ENCODE results near the gene GPR37.

The GPR37 gene

GRCh38 chr7:124779620-124780019 is 14.0 kb upstream of the GPR37 start:
- no peak for DNase-seq

DNA sequence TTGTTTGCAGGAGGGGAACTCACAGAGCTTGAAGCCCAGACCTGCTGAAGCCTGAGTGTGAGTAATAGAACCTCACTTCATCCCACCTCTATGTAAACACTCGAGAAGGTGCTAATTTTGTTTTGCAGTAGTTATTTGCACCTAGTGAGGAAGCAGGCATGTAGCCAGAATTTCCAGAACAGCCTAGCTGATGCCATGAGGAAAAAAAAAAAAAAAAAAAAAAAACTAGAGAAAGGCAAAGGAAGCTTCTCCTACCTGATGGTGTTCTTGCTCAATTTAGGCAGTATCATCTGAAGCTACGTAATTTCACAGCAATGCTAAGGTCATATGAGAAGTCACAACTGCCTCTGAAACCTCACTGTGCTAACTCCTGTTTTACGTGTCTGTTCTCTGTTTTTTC is 13.6 kb upstream of the GPR37 start:
- no peak for DNase-seq

- no peak for DNase-seq
These were observed 11.7 kb upstream of the GPR37 start for GRCh38 chr7:124777268-124777667.

DNA sequence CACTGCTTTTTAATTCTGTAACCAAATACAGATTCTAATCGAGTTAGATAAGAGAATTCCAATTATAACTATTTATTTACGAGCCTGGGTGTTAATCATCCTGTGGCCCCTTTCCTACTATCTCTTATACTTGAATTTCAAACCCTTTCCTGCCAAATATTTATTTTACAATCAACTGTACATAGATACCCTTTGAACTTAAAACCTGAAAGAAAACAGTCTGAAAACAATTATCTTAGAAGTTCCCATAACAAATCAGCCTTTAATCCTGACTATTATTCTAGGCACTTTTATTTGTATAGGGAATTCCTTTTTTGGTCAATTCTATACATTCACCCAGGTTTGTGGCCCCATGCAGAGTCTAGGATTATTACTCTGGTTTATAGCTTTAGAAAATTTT is 10.6 kb upstream of the GPR37 start:
- no peak for DNase-seq

DNA sequence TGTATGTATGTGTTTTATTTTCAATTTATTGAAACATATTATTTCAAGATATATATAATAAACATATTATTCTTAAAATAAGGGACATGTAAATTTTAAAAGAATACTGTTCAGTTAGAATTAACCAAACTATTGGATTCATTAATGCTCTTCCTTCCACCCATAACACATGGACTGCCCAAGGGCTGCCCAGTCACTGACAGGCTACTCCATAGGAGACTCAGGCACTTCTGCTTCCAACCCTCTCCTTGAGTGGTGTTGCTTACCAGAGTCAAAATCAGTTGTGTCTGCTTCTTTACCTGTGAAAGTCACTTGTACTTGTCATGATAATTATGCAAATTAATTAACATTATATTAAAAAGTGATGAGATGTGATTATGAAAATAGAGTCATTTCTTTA is 9.8 kb upstream of the GPR37 start:
- DNase-seq: no peak

DNA sequence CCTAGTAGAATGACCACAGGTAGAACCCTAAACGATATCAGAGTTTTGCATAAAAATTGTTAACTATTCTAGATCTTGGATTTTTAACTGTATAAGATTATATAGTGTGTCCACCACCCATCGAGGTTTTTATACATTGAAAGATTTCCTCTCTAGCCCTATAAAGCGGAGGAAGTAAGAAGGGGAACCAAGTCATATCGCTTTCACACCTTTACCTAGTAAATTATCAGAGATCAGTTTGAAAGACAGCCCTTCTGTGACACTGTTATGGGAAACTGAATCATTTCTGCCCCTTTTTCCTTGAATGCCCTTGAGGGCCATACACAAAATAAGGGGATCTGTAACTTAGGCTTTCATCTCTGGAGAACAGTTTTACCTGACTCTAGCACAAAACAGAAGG is 8.3 kb upstream of the GPR37 start:
- no peak for DNase-seq

GRCh38 chr7:124773339-124773738 is 7.7 kb upstream of the GPR37 start:
- no peak for DNase-seq

DNA sequence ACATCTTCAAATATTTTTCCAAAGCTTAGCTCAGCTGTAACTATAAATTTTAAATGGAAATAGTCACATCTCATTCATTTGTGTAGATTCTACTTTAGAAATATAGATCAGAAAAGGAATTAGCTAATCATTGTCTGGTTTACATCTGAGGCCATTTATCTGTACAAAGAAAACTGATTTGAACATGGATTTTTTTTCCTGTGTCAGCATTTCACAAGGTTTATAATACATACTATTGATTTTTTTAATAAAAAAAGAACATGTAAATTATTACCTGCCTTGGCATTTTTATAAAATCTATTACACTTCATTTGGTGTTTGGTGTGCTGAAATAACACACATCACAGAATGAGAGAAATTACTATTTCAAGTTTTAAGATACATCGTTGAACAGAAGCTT is 3.5 kb upstream of the GPR37 start:
- no peak for DNase-seq

DNA sequence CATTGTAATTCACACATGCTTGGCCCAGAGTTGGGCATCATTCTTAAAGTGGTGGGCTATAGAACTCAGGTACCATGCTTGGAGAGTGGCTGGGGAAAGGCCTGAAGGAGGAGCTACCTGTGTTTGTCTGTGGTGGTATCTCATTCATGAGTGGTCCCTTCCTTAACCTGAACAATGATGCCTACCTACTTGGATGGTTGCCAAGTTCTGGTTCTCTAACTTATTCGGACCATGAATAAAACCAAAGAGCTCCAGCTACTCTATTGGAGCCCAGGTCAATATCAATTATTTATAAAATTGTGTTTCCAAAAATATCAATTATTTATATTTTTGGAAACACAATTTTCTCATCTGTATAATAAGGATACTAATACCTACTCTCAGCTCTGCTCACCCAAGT is 2.9 kb upstream of the GPR37 start:
- DNase-seq: no peak

DNA sequence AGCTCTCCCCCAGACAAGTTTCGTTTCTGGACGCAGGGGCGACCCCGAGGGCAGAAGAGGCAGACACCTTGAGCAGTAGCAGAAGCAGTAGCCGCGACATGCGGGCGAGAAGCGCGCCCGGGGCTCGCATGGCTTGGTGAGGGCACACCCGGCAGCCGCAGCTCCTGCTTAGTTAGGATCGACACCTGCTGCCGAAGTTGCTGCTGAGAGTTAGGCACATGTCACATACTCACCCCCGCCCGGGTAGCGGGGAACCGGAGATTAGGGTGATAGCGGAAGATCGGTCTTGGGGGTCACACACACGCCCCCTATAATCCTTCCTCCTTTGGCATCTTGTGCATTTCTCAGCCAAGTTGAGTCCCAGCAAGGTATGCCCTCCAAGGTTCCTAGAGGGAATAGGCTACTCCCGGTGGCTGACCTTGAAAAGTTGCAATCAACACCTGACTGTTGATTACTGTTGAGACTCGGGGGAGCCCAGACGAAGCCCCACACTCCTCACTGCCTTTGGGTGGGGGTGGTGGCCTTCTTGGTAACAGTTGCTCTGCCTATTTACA is 668 bp downstream of the GPR37 start:
- no peak for DNase-seq

GRCh38 chr7:124764051-124764846 is 1.3 kb downstream of the GPR37 start:
- no peak for DNase-seq

DNA sequence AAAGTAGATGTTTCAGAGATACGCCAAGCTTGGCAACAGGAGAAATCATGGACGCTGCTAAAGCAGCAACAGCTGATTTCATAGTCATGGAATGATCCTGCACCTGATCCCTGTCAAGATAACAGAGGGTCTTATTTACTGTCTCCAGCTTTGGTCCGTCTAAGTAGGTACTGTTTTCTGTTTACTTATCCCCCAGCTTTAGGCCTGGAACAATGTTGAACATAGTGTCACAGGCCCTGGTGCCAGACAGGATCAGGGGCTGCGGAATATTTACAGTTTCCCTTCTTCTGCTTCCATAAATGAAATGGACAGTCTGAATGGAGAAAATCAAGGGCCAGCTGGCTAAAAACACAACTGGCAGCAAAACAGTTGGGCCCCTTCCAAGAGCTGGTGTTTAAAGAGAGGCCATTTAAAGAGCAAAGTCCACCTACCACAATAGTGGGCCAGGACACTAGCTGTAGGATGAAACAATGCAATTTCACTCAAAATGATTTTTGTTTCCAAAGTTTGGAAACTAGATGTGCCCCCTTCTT is 2.9 kb downstream of the GPR37 start:
- no peak for DNase-seq

DNA sequence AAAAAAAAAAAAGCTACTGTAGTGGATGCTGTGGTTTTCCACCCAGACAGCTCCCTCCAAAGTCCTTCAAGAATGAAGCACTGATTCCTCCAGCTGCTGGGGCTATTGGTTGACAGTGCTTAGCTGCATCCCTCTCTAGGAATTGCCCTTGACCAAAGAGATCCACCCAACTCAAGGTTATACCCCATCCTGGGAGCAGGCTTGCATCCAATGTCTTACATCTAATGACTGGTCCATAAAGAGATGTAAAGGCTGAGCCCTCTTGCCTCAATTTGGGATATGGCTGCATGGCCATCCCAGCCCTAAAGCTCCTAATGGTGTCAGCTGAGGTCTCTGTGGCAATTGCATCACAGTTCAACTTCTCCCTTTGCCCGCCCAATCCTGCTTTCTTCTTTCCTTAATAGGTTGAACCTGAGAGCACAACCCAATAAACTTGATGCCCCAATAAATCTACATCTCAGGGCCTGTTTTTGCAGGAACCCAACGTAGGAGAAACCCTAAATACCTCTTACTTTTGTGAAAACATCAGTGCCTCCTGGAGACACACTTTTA is 4.4 kb downstream of the GPR37 start:
- no peak for DNase-seq

- peak; percentile 37 for DNase-seq
These were observed 7.3 kb downstream of the GPR37 start for GRCh38 chr7:124758327-124758726.

DNA sequence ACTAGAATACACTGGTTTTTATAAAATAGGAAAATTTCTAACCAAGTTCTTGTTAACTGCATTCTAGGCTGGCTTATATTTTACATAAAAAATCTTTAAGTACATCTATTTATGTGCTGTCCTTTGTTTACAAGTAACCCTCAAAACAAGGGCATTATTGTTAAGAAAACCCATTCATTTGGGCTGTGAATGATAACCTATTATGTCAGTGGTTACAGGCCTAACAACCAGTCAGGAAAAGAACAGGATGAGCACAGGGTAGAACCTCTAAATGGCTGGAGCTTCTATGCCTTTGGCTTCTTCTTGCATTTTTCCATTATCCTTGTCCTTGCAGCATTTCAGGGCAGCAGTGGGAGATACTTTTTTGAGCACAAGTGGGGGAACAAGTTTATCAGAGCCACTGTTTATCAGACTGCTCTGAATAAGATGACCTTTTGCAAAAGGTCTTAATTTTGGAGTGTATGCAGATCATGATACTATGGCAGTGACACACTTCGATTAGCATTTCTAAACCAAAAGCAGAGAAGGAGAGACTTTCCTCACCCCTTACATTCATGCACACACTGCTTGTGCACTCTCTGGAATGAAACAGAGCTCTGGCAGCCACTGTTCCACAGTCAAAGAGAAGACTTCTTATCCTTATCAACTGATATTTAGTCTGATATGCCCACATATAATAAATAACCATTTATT is 10.9 kb downstream of the GPR37 start:
- no peak for DNase-seq

DNA sequence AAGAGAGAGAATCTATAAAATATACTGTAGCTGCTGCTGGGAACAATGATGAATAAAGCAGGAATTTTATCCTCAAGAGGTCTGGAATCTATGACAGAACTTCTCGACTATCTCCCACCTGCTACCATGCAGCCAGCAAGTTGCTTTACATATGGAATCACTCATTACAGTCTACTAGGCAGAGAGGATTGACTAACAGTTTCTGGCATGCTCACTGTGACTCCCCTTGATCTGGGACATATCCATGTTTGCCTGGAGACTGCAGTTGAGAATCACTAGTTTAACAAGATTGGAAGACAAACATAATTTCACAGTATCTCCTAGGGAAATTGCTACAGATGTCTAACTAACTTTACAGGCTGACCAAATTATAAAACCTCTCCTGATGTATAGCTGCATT is 13.3 kb downstream of the GPR37 start:
- peak; percentile 76 for DNase-seq

DNA sequence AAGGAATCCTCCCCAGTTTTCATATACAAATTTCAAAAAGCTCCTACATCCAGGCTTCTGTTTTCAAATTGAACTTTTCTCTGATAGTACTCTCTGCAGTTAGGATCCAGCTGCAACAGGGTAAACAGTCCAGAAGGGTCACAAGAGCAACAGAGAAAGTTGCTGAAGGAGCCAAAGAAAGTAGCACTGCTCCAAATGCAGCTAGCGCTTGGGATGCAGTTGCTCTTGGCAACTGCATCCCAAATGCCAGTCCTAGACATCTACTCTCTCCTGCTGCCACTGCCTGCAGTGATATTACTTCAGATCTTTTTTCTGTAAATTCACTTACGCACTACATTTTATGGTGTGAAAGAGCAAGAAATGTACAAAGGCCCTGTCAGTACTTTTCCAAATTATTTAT is 14.6 kb downstream of the GPR37 start:
- DNase-seq: no peak

- DNase-seq: no peak
These were observed 18.5 kb downstream of the GPR37 start for GRCh38 chr7:124747072-124747471.

GRCh38 chr7:124738639-124739038 is 27.0 kb downstream of the GPR37 start:
- DNase-seq: no peak

DNA sequence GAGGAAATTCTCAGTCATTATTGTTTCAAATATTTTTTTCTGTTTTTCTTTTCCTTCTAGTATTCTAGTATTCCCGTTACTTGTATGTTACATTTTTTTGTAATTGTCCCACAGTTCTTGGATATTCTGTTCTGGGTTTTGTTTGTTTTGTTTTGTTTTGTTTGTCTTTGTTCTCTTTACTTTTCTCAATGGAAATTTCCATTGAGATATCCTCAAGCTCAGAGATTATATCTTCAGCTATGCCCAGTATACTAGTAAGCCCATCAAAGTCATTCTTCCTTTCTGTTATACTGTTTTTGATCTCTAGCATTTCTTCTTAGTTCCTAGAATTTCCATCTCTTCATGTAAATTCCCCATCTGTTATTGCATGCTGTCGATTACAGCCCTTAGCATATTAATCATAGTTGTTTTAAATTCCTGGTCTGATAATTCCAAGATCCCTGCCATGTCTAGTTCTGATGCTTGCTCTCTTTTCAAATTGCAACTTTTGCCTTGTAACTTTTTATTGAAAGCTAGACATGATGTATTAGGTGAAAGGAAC is 27.8 kb downstream of the GPR37 start:
- no peak for DNase-seq

- DNase-seq: no peak
These were observed 37.0 kb downstream of the GPR37 start for GRCh38 chr7:124728610-124729009.

DNA sequence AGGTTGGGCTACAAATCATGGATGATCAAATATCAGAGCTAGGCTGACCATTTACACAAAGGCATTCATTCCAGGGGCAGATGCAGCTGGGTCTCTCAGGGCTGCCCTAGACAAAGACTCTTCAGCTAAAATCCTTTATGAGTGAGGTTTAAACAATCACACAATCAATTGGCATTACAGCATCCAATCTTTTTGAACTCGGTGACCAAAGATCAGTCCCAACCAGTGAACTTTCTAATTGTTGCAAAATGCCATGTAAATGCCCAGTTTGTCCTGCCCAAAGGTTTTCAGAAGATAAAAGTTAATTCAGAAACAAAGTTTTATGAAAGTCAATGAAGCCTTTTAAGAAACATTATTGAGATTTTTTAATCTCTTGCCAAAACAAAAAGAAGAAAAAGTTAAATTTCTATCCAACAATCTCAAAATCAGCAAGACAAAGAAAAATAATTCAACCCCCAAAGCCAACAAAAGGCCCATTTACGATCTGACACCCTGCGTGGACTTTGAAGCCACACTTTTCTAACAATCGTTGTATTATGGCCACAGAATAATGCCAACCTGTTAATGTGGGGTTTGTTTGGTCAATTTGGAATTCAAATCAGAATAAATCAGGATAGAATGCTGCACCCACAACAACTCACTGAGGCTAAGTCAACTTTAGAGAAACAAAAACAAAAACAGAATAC is 40.9 kb downstream of the GPR37 start:
- DNase-seq: no peak

DNA sequence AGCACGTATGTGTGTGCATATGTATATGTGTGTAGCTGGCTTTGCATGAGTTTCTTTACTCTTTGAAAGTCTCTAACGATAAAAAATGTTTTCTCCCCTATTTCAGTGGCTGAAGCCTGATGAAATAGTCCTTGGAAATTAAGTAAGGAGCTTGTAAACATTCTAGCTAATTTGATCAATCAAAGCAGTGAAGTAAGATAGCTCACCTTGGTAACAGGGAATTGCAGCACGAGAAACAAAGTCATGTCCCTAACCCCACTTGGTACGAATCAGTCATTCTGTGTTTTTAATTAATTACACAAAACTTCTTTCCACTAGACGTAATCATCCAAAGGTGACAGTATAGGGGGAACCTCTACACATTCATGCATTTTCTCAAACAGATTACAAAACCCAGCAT is 41.5 kb downstream of the GPR37 start:
- no peak for DNase-seq

All from fibroblast of skin of abdomen (primary cell).